Endodermal cell (in vitro differentiated cells): ENCODE results near the gene MBP. TPM values are rescaled to one million over a fixed set of nuclear protein-coding genes. Genes with fewer than 3 reads are reported as not detected.
A peak's percentile ranks its signal among the peaks of the same experiment; 100 is the strongest.

ENCODE experiments used
- DNase-seq: peaks from one replicate; pipeline ENCODE4 v3.0.0-alpha.2; 2017
- H3K27ac ChIP-seq: 2 replicates; pipeline ENCODE4 v1.5.1; 2013; ENCODE audit warnings: mild to moderate bottlenecking, low read depth, low read length, moderate library complexity
- H3K27me3 ChIP-seq: 2 replicates; pipeline ENCODE4 v1.6.1; 2013; ENCODE audit warnings: mild to moderate bottlenecking, low read length, moderate library complexity; ENCODE audit not compliant: insufficient read depth, control insufficient read depth, poor library complexity, severe bottlenecking
- H3K36me3 ChIP-seq: 2 replicates; pipeline ENCODE4 v1.7.0; 2013; ENCODE audit warnings: mild to moderate bottlenecking, low read length, moderate library complexity; ENCODE audit not compliant: control insufficient read depth, insufficient read depth
- H3K4me1 ChIP-seq: one replicate; pipeline ENCODE4 v1.7.0; 2013; ENCODE audit warnings: low read length; ENCODE audit not compliant: control insufficient read depth, insufficient read depth
- H3K4me3 ChIP-seq: 2 replicates; pipeline ENCODE4 v1.5.1; 2013; ENCODE audit warnings: mild to moderate bottlenecking, low read length, moderate library complexity
- H3K9ac ChIP-seq: 2 replicates; pipeline ENCODE4 v1.6.1; 2013; ENCODE audit warnings: mild to moderate bottlenecking, low read length, moderate library complexity; ENCODE audit not compliant: poor library complexity, severe bottlenecking; ENCODE audit errors: extremely low read depth
- H3K9me3 ChIP-seq: 2 replicates; pipeline ENCODE4 v1.6.1; 2013; ENCODE audit warnings: mild to moderate bottlenecking, low read length, moderate library complexity; ENCODE audit not compliant: control insufficient read depth
- H3K27ac Mint-ChIP-seq: 2 replicates; pipeline ENCODE4 v1.8.0; 2020; ENCODE audit warnings: mixed read lengths
- H3K27me3 Mint-ChIP-seq: 2 replicates; pipeline ENCODE4 v1.8.0; 2021; ENCODE audit warnings: mild to moderate bottlenecking, mixed read lengths; ENCODE audit not compliant: insufficient read depth
- H3K36me3 Mint-ChIP-seq: 2 replicates; pipeline ENCODE4 v1.8.0; 2020; ENCODE audit warnings: low read depth, mixed read lengths
- H3K4me1 Mint-ChIP-seq: 2 replicates; pipeline ENCODE4 v1.8.0; 2020; ENCODE audit warnings: mixed read lengths
- H3K4me3 Mint-ChIP-seq: 2 replicates; pipeline ENCODE4 v1.8.0; 2020; ENCODE audit warnings: mild to moderate bottlenecking, moderate library complexity, mixed read lengths
- H3K9me3 Mint-ChIP-seq: 2 replicates; pipeline ENCODE4 v1.8.0; 2020; ENCODE audit warnings: mild to moderate bottlenecking, mixed read lengths
- WGBS, 2 experiments: methylation state at CpG; one replicate each; pipeline versions ENCODE4 v1.1.5 to v1.1.7; 2013; ENCODE audit warnings: missing lambda C conversion rate in 2 of 2, mixed read lengths in 1 of 2; ENCODE audit not compliant: insufficient coverage in 1 of 2, insufficient read length in 1 of 2; 5-methylcytosine and 5-hydroxymethylcytosine counted together
- total RNA-seq, 2 donors: library from RNA; stranded (reverse); fragmentation: NEBNext Ultra II Directional in 1 of 2; extraction: Animal tissue kit (Norgen Biotek cat#: 25700) in 1 of 2; gene quantifications; 2 replicates in 1 of 2; 3 replicates in 1 of 2; pipeline ENCODE4 v1.2.1, GENCODE V29; 2021
- TF ChIP-seq, protein P1 (sequence below): fragments of 200-600 bp; sonication (generic); conservative IDR thresholded peaks from 2 replicates; pipeline ENCODE4 v1.5.0; 2021; ENCODE audit warnings: antibody characterized with exemption, mild to moderate bottlenecking

The MBP gene
- total RNA-seq, 2 donors from 2014 or later = 16.3 to 19.0 TPM

DNA sequence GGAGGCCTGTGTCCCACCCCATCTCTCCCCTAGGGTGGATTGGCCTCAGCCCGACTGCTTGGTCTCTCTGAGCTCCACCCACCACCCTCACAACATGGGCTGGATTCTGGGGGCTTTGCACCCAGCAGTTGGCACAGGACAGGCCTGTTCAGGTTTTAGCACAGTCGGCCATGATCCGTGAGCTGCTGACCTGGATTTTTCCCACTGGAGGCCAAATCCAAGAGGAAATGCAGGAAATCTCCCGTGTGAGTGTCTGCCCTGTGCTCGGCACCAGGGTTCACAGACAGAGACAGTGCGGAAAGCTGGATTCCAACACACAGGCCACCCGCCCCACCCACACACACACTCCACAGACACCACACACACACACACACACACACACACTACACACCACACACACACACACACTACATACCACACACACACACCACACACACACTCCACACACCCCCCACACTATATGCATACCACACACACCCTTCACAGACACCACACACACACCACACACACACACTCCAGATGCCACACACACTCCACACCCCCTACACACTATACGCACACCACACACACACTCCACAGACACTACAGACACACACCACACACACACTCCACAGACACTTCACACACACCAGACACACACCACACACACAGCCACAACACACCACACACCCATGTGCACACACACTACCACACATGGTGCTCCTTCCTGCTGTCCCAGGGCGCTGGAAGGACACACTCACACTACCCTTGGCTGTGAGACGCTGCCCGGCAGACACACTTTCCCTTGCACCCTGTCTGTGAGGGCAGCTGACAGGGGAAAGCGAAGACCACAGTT, 14.1 kb downstream of the MBP start:
- no peaks in the 10 kb centered on the region for H3K27me3 ChIP-seq
- Mint-ChIP-seq H3K9me3 (no peaks in the 10 kb centered on the region), H3K4me3 (no peak overlapping the region), H3K27me3 (no peaks in the 10 kb centered on the region), H3K27ac (no peak overlapping the region), H3K36me3 (peaks cover 6% of the 10 kb centered on the region), H3K4me1 (peaks cover 29% of the 10 kb centered on the region)
- peaks cover 14% of the 10 kb centered on the region for H3K4me1 ChIP-seq
- TF ChIP-seq, protein P1, sequence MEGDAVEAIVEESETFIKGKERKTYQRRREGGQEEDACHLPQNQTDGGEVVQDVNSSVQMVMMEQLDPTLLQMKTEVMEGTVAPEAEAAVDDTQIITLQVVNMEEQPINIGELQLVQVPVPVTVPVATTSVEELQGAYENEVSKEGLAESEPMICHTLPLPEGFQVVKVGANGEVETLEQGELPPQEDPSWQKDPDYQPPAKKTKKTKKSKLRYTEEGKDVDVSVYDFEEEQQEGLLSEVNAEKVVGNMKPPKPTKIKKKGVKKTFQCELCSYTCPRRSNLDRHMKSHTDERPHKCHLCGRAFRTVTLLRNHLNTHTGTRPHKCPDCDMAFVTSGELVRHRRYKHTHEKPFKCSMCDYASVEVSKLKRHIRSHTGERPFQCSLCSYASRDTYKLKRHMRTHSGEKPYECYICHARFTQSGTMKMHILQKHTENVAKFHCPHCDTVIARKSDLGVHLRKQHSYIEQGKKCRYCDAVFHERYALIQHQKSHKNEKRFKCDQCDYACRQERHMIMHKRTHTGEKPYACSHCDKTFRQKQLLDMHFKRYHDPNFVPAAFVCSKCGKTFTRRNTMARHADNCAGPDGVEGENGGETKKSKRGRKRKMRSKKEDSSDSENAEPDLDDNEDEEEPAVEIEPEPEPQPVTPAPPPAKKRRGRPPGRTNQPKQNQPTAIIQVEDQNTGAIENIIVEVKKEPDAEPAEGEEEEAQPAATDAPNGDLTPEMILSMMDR = no peak
- no peak overlapping the region for H3K9ac ChIP-seq
- DNase-seq = peak; percentile 13
- H3K36me3 ChIP-seq = no peaks in the 10 kb centered on the region
- no peak overlapping the region for H3K4me3 ChIP-seq
- H3K9me3 ChIP-seq = no peaks in the 10 kb centered on the region
- 91 to 100% methylated on average over 4 to 12 of the region's 12 CpGs for WGBS, 2 experiments
- H3K27ac ChIP-seq = no peak overlapping the region

DNA sequence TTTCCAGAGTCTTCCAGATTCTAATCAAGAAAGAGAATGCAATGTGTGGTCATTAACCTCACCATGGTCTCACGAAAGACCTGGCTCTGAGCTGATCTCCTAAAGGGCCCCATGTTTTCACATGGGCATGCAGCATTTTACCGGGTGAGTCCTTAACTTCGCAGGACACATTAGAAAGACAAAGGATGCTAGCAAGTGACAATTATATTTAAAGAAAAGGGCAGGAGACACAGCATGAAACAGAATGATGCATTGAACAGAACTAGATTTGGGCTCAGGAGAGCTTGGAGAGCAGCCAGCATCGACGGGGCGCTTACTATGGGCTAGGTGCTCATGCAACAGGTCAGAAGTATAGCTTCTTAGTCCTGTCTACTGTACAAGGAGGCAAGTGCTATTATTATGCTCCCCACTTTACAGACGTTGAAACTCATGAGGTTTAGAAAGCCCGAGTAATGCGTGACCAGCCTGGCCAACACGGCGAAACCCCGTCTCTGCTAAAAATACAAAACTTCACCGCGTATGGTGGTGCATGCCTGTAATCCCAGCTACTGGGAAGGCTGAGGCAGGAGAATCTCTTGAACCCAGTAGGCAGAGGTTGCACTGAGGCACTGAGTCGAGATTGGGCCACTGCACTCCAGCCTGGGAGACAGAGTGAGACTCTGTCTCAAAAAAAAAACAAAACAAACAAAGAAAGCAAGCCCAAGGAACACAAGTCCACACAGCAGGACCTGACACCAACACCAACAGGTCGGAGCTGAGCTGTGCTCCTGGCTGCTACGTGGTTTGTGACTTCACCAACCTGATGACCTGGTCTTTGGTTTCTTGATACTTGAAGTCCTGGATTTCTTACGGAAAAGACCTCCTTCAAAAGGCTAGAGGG, 16.1 kb downstream of the MBP start:
- Mint-ChIP-seq H3K4me1 (peaks cover 38% of the 10 kb centered on the region), H3K36me3 (peaks cover 10% of the 10 kb centered on the region), H3K27ac (no peak overlapping the region), H3K27me3 (no peaks in the 10 kb centered on the region), H3K4me3 (no peak overlapping the region), H3K9me3 (no peaks in the 10 kb centered on the region)
- peak; percentile 33 for DNase-seq
- Histone ChIP-seq H3K27me3 (no peaks in the 10 kb centered on the region), H3K9me3 (no peaks in the 10 kb centered on the region), H3K4me3 (no peak overlapping the region), H3K36me3 (no peaks in the 10 kb centered on the region), H3K27ac (no peak overlapping the region), H3K4me1 (peaks cover 14% of the 10 kb centered on the region), H3K9ac (no peak overlapping the region)
- TF ChIP-seq, protein P1 = no peak
- WGBS, 2 experiments = 92 to 93% methylated on average over 16 to 18 of the region's 18 CpGs

DNA sequence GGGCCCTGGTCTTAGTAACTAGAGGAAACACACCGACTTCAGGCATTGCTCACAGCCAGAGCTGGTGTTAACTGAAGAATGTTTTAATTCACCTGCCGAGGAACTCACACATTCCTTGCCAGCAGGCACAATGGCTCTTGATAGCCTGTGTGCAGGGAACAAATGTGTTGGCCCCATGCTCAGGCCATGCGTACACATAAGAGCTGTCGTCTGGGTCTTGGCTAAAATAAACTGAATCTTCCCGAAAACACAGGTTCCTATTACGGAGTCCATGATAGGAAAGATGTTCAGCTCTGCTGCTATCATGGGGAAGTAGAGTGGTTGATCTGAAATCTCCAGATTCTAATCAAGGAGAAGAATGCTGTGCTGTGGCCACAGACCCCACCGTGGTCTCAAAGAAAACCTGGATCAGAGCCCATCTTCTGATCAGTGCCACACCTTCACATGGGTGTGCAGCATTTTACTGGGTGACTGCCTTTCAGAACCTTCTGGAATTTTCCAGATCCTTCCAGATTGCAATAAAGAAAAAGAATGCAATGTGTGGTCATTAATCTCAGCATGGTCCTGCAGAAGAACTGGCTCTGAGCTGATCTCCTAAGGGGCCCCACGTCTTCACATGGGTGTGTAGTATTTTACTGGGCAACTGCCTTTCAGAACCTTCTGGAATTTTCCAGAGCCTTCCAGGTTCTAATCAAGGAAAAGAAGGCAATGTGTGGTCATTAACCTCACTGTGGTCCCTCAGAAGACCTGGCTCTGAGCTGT, 17.2 kb downstream of the MBP start:
- H3K4me3 Mint-ChIP-seq = no peak overlapping the region
- TF ChIP-seq, protein P1 = no peak
- no peaks in the 10 kb centered on the region for H3K27me3 ChIP-seq
- H3K4me3 ChIP-seq = no peak overlapping the region
- H3K36me3 ChIP-seq = no peaks in the 10 kb centered on the region
- DNase-seq = peak; percentile 74
- H3K9ac ChIP-seq = no peak overlapping the region
- peaks cover 38% of the 10 kb centered on the region for H3K4me1 Mint-ChIP-seq
- H3K4me1 ChIP-seq = peaks cover 14% of the 10 kb centered on the region
- peaks cover 8% of the 10 kb centered on the region for H3K36me3 Mint-ChIP-seq
- no peaks in the 10 kb centered on the region for H3K9me3 Mint-ChIP-seq
- 84 to 86% methylated on average over 8 of the region's 8 CpGs for WGBS, 2 experiments
- H3K27me3 Mint-ChIP-seq = no peaks in the 10 kb centered on the region
- H3K9me3 ChIP-seq = no peaks in the 10 kb centered on the region
- no peak overlapping the region for H3K27ac ChIP-seq
- peak overlapping the region; percentile 84 for H3K27ac Mint-ChIP-seq
